Measurements from ENCODE around the gene KCNG2. TPM values are rescaled to one million over a fixed set of nuclear protein-coding genes. Genes with fewer than 3 reads are reported as not detected.

Gene KCNG2
- total and polyA plus RNA-seq, 4 donors, result 0.03 to 0.23 (median 0.08) TPM; not detected in 1

- TF ChIP-seq TAF1 (conservative IDR thresholded peaks at IDR 0.05) (no peak), JUND (IDR thresholded peaks at IDR 0.05) (no peak), RAD21 (IDR thresholded peaks at IDR 0.05) (no peak), HNF4A (conservative IDR thresholded peaks at IDR 0.05) (no peak), CTCF (IDR thresholded peaks at IDR 0.05; ENCODE audit: low read depth, low read length, missing input control) (no peak), HNF4G (IDR thresholded peaks at IDR 0.05) (no peak), GABPA (IDR thresholded peaks at IDR 0.05 in 1 of 2, conservative IDR thresholded peaks at IDR 0.05 in 1 of 2) (no peak), FOXA2 (IDR thresholded peaks at IDR 0.05) (no peak), NR2F2 (IDR thresholded peaks at IDR 0.05) (no peak), FOXA1 (IDR thresholded peaks at IDR 0.05) (no peak), RXRA (IDR thresholded peaks at IDR 0.05) (no peak)
- TF ChIP-seq, protein P1, sequence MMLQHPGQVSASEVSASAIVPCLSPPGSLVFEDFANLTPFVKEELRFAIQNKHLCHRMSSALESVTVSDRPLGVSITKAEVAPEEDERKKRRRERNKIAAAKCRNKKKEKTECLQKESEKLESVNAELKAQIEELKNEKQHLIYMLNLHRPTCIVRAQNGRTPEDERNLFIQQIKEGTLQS (IDR thresholded peaks at IDR 0.05), result no peak
- TF ChIP-seq, protein P2, sequence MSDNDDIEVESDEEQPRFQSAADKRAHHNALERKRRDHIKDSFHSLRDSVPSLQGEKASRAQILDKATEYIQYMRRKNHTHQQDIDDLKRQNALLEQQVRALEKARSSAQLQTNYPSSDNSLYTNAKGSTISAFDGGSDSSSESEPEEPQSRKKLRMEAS (IDR thresholded peaks at IDR 0.05), result no peak
- Histone ChIP-seq H3K4me3 (ENCODE audit: low read depth in 1 of 3, low read length in 3 of 3) (no peak overlapping the region), H3K9ac (ENCODE audit: low read depth in 1 of 2, low read length in 2 of 2) (no peak overlapping the region), H3K27ac (ENCODE audit: low read depth in 1 of 2, low read length in 2 of 2) (no peak overlapping the region), H3K4me1 (ENCODE audit: control insufficient read depth in 4 of 4, insufficient read depth in 4 of 4, low read length in 3 of 4) (no peaks in the 10 kb centered on the region), H3K36me3 (ENCODE audit: control insufficient read depth in 4 of 4, insufficient read depth in 3 of 4, low read depth in 1 of 4, low read length in 3 of 4) (no peaks in the 10 kb centered on the region), H3K27me3 (ENCODE audit: control insufficient read depth in 4 of 4, insufficient read depth in 4 of 4, low read length in 3 of 4) (no peaks in the 10 kb centered on the region), H3K9me3 (ENCODE audit: control insufficient read depth in 4 of 4, low read length in 3 of 4) (peaks cover 0 to 2% (median 0%) of the 10 kb centered on the region in 4 donors)
- WGBS, result 88% methylated on average over 15 of the region's 15 CpGs
- peak; percentile 6 for DNase-seq (ENCODE audit: low spot score)
Observed at GRCh38 chr18:79862562-79862961, 64.8 kb downstream of the KCNG2 start.

DNA sequence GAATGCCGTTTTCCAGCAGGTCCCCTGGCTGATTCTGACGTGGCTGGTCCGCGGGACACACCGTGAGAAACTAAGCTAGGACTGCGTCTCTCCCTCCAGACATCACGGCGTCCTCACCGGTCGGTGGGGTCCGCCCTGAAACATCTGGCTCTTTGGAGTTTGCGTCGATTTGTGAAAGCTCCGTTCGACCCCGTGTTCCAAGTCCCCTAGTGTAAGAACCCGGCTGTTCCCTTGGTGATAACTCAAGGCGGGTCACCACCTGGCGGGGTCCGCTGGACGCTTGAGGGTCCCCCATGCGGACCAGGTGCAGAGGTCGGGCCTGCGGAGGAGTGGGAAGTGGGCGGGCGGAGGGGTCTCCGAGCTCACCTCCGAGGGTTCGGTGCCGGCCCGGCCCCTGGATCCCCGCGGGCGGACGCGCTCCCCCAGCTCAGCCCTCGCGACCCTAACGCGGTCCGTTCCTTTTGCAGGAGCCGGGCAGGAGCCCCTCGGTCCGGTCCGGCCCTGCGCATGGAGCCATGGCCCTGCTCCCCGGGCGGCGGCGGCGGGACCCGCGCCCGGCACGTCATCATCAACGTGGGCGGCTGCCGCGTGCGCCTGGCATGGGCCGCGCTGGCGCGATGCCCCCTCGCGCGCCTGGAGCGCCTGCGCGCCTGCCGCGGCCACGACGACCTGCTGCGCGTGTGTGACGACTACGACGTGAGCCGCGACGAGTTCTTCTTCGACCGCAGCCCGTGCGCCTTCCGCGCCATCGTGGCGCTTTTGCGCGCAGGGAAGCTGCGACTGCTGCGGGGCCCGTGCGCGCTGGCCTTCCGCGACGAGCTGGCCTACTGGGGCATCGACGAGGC, 65.6 kb downstream of the KCNG2 start:
- peak; percentile 9 for DNase-seq (ENCODE audit: low spot score)
- no peaks in the 10 kb centered on the region for H3K36me3 ChIP-seq (ENCODE audit: control insufficient read depth in 4 of 4, insufficient read depth in 3 of 4, low read depth in 1 of 4, low read length in 3 of 4)
- H3K9ac ChIP-seq (ENCODE audit: low read depth in 1 of 2, low read length in 2 of 2), result no peak overlapping the region
- TF ChIP-seq NR2F2 (IDR thresholded peaks at IDR 0.05) (no peak), SP1 (IDR thresholded peaks at IDR 0.05) (no peak), FOXA1 (IDR thresholded peaks at IDR 0.05) (no peak), FOXA2 (IDR thresholded peaks at IDR 0.05) (no peak), HNF4G (IDR thresholded peaks at IDR 0.05) (no peak), YY1 (IDR thresholded peaks at IDR 0.05) (no peak), EGR1 (IDR thresholded peaks at IDR 0.05; ENCODE audit: low read depth in 2 of 2) (no peak), TAF1 (conservative IDR thresholded peaks at IDR 0.05) (no peak), GABPA (IDR thresholded peaks at IDR 0.05 in 1 of 2, conservative IDR thresholded peaks at IDR 0.05 in 1 of 2) (no peak), CTCF (IDR thresholded peaks at IDR 0.05; ENCODE audit: low read depth, low read length, missing input control) (no peak), JUND (IDR thresholded peaks at IDR 0.05) (no peak), HNF4A (conservative IDR thresholded peaks at IDR 0.05) (no peak), RXRA (IDR thresholded peaks at IDR 0.05) (no peak)
- TF ChIP-seq, protein P3, sequence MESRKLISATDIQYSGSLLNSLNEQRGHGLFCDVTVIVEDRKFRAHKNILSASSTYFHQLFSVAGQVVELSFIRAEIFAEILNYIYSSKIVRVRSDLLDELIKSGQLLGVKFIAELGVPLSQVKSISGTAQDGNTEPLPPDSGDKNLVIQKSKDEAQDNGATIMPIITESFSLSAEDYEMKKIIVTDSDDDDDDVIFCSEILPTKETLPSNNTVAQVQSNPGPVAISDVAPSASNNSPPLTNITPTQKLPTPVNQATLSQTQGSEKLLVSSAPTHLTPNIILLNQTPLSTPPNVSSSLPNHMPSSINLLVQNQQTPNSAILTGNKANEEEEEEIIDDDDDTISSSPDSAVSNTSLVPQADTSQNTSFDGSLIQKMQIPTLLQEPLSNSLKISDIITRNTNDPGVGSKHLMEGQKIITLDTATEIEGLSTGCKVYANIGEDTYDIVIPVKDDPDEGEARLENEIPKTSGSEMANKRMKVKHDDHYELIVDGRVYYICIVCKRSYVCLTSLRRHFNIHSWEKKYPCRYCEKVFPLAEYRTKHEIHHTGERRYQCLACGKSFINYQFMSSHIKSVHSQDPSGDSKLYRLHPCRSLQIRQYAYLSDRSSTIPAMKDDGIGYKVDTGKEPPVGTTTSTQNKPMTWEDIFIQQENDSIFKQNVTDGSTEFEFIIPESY (IDR thresholded peaks at IDR 0.05), result no peak
- TF ChIP-seq, protein P2 (IDR thresholded peaks at IDR 0.05), result no peak
- TF ChIP-seq, protein P4, sequence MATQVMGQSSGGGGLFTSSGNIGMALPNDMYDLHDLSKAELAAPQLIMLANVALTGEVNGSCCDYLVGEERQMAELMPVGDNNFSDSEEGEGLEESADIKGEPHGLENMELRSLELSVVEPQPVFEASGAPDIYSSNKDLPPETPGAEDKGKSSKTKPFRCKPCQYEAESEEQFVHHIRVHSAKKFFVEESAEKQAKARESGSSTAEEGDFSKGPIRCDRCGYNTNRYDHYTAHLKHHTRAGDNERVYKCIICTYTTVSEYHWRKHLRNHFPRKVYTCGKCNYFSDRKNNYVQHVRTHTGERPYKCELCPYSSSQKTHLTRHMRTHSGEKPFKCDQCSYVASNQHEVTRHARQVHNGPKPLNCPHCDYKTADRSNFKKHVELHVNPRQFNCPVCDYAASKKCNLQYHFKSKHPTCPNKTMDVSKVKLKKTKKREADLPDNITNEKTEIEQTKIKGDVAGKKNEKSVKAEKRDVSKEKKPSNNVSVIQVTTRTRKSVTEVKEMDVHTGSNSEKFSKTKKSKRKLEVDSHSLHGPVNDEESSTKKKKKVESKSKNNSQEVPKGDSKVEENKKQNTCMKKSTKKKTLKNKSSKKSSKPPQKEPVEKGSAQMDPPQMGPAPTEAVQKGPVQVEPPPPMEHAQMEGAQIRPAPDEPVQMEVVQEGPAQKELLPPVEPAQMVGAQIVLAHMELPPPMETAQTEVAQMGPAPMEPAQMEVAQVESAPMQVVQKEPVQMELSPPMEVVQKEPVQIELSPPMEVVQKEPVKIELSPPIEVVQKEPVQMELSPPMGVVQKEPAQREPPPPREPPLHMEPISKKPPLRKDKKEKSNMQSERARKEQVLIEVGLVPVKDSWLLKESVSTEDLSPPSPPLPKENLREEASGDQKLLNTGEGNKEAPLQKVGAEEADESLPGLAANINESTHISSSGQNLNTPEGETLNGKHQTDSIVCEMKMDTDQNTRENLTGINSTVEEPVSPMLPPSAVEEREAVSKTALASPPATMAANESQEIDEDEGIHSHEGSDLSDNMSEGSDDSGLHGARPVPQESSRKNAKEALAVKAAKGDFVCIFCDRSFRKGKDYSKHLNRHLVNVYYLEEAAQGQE (IDR thresholded peaks at IDR 0.05), result no peak
- TF ChIP-seq, protein P1 (IDR thresholded peaks at IDR 0.05), result no peak
- peaks cover 0 to 2% (median 0%) of the 10 kb centered on the region in 4 donors for H3K9me3 ChIP-seq (ENCODE audit: control insufficient read depth in 4 of 4, low read length in 3 of 4)
- H3K4me3 ChIP-seq (ENCODE audit: low read depth in 1 of 3, low read length in 3 of 3), result no peak overlapping the region
- H3K27me3 ChIP-seq (ENCODE audit: control insufficient read depth in 4 of 4, insufficient read depth in 4 of 4, low read length in 3 of 4), result no peaks in the 10 kb centered on the region
- no peak overlapping the region for H3K27ac ChIP-seq (ENCODE audit: low read depth in 1 of 2, low read length in 2 of 2)
- H3K4me1 ChIP-seq (ENCODE audit: control insufficient read depth in 4 of 4, insufficient read depth in 4 of 4, low read length in 3 of 4), result no peaks in the 10 kb centered on the region
- 66% methylated on average over 102 of the region's 102 CpGs for WGBS

Measured in liver (tissue), 9 donors.